Testis (tissue), 2 donors: ENCODE data around the gene MRPL38.

Experiments used
- POLR2A ChIP-seq: fragments of 450-650 bp; IDR thresholded peaks from one replicate; pipeline ENCODE4 v1.6.1; 2017; ENCODE audit warnings: antibody characterized with exemption, mild to moderate bottlenecking, moderate library complexity
- TF ChIP-seq, protein P1 (sequence below), 3 experiments: fragments of 450-650 bp in 2 of 3; fragments of 200-600 bp in 1 of 3; sonication (generic) in 1 of 3; IDR thresholded peaks; one replicate each; pipeline ENCODE4 v1.5.1; 2016 to 2019; ENCODE audit warnings: antibody characterized with exemption in 3 of 3, mild to moderate bottlenecking in 2 of 3, moderate library complexity in 1 of 3

- TF ChIP-seq, protein P1, sequence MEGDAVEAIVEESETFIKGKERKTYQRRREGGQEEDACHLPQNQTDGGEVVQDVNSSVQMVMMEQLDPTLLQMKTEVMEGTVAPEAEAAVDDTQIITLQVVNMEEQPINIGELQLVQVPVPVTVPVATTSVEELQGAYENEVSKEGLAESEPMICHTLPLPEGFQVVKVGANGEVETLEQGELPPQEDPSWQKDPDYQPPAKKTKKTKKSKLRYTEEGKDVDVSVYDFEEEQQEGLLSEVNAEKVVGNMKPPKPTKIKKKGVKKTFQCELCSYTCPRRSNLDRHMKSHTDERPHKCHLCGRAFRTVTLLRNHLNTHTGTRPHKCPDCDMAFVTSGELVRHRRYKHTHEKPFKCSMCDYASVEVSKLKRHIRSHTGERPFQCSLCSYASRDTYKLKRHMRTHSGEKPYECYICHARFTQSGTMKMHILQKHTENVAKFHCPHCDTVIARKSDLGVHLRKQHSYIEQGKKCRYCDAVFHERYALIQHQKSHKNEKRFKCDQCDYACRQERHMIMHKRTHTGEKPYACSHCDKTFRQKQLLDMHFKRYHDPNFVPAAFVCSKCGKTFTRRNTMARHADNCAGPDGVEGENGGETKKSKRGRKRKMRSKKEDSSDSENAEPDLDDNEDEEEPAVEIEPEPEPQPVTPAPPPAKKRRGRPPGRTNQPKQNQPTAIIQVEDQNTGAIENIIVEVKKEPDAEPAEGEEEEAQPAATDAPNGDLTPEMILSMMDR (IDR thresholded peaks at IDR 0.05): no peak
- no peak for TF ChIP-seq POLR2A
Observed at GRCh38 chr17:75942473-75942872, 37.8 kb upstream of the MRPL38 start.
